ENCODE measurements around the gene TMEM100.
A peak's percentile ranks its signal among the peaks of the same experiment; 100 is the strongest.

Gene TMEM100

GRCh38 chr17:55742272-55743102 is 19.8 kb upstream of the TMEM100 start:
- no peak for DNase-seq

- DNase-seq, result no peak
Observed at GRCh38 chr17:55741356-55741700, 18.7 kb upstream of the TMEM100 start.

GRCh38 chr17:55740511-55741355 is 18.1 kb upstream of the TMEM100 start:
- DNase-seq, result no peak

- no peak for DNase-seq
Observed at GRCh38 chr17:55737976-55738501, 15.4 kb upstream of the TMEM100 start.

- DNase-seq, result peak; percentile 18 to 31
Observed at GRCh38 chr17:55735731-55736405, 13.2 kb upstream of the TMEM100 start.

GRCh38 chr17:55734128-55734781 is 11.6 kb upstream of the TMEM100 start:
- DNase-seq, result no peak

- DNase-seq, result no peak
Observed at GRCh38 chr17:55731586-55732250, 9.1 kb upstream of the TMEM100 start.

GRCh38 chr17:55730808-55731207 is 8.1 kb upstream of the TMEM100 start:
- DNase-seq, result no peak

- DNase-seq, result no peak
Observed at GRCh38 chr17:55730380-55730779, 7.7 kb upstream of the TMEM100 start.

GRCh38 chr17:55729484-55729883 is 6.8 kb upstream of the TMEM100 start:
- DNase-seq, result no peak

GRCh38 chr17:55728833-55729232 is 6.2 kb upstream of the TMEM100 start:
- no peak for DNase-seq

- DNase-seq, result no peak
Observed at GRCh38 chr17:55728361-55728760, 5.7 kb upstream of the TMEM100 start.

GRCh38 chr17:55727920-55728319 is 5.3 kb upstream of the TMEM100 start:
- no peak for DNase-seq

- DNase-seq, result no peak
Observed at GRCh38 chr17:55727275-55727674, 4.6 kb upstream of the TMEM100 start.

GRCh38 chr17:55726440-55726839 is 3.8 kb upstream of the TMEM100 start:
- DNase-seq, result no peak

GRCh38 chr17:55723488-55723848 is 804 bp upstream of the TMEM100 start:
- DNase-seq, result no peak

GRCh38 chr17:55722016-55722736 is 488 bp downstream of the TMEM100 start:
- DNase-seq, result no peak

GRCh38 chr17:55720919-55721836 is 1.5 kb downstream of the TMEM100 start:
- DNase-seq, result no peak

- peak; percentile 47 to 48 for DNase-seq
Observed at GRCh38 chr17:55717898-55718735, 4.5 kb downstream of the TMEM100 start.

All from activated CD4-positive, alpha-beta T cell treated with anti-CD3 and anti-CD28 coated beads for 4 hours (primary cell).